Heart left ventricle (tissue), 16 donors: ENCODE data around the gene HELZ2. TPM values are rescaled to one million over a fixed set of nuclear protein-coding genes. Genes with fewer than 3 reads are reported as not detected.

Source experiments
- ATAC-seq, 4 donors: fragments of 200-7000 bp; cut with Tn5 transposase; one replicate each; pipeline ENCODE4 v1.9.1; 2020 to 2022; ENCODE audit warnings: moderate library complexity in 4 of 4, mild to moderate bottlenecking in 3 of 4, moderate number of reproducible peaks in 1 of 4
- DNase-seq, 5 donors: peaks; one replicate each; pipeline ENCODE4 v3.0.0-alpha.2; 2020
- H3K27ac ChIP-seq, 12 donors: fragments of 200-600 bp; sonication (generic) in 4 of 12; one replicate each; pipeline versions ENCODE4 v1.5.0 to v1.8.0; 2016 to 2022; ENCODE audit warnings: mild to moderate bottlenecking in 2 of 12
- H3K27me3 ChIP-seq, 9 donors: fragments of 200-600 bp; sonication (generic) in 2 of 9; one replicate each; pipeline versions ENCODE4 v1.5.1 to v1.8.0; 2016 to 2022; ENCODE audit warnings: mild to moderate bottlenecking in 3 of 9
- H3K36me3 ChIP-seq, 9 donors: fragments of 200-600 bp; sonication (generic) in 2 of 9; one replicate each; pipeline versions ENCODE4 v1.5.0 to v1.8.0; 2018 to 2022; ENCODE audit warnings: mild to moderate bottlenecking in 2 of 9
- H3K4me1 ChIP-seq, 12 donors: fragments of 200-600 bp; sonication (generic) in 4 of 12; one replicate each; pipeline versions ENCODE4 v1.5.0 to v1.8.0; 2016 to 2022; ENCODE audit warnings: mild to moderate bottlenecking in 3 of 12
- H3K4me3 ChIP-seq, 12 donors: fragments of 200-600 bp; sonication (generic) in 4 of 12; one replicate each; pipeline versions ENCODE4 v1.5.0 to v1.8.0; 2017 to 2022; ENCODE audit warnings: mild to moderate bottlenecking in 9 of 12, moderate library complexity in 4 of 12
- H3K9me3 ChIP-seq, 12 donors: fragments of 200-600 bp; sonication (generic) in 4 of 12; one replicate each; pipeline versions ENCODE4 v1.5.0 to v1.8.0; 2016 to 2022; ENCODE audit warnings: mild to moderate bottlenecking in 1 of 12
- CTCF ChIP-seq, 12 donors: fragments of 200-600 bp; sonication (generic) in 4 of 12; IDR thresholded peaks; one replicate each; pipeline versions ENCODE4 v1.5.0 to v1.8.0; 2018 to 2022; ENCODE audit warnings: antibody characterized with exemption in 12 of 12, mild to moderate bottlenecking in 5 of 12
- POLR2A ChIP-seq, 2 donors: fragments of 450-650 bp; IDR thresholded peaks; one replicate each; pipeline ENCODE4 v1.6.1; 2017; ENCODE audit warnings: antibody characterized with exemption in 2 of 2, mild to moderate bottlenecking in 2 of 2, moderate library complexity in 2 of 2
- WGBS, 4 donors: extraction: QIAGEN DNeasy Blood & Tissue Kit in 2 of 4; methylation state at CpG; one replicate each; pipeline versions ENCODE4 v1.1.5 to v1.1.7; 2013 to 2018; 5-methylcytosine and 5-hydroxymethylcytosine counted together
- intact Hi-C, 10 donors: fragments of 100-400 bp; cut with DNase I; formaldehyde crosslinking; loops; one replicate each; pipeline versions ENCODE4 v1.11.1 to v1.14.2; 2022
- polyA plus RNA-seq, 2 donors: library from polyadenylated mRNA; stranded (reverse); fragments of 200-250 nt; gene quantifications; one replicate each; pipeline ENCODE4 v1.2.3, GENCODE V29; 2013
- total RNA-seq, 9 donors: library from RNA; depleted of rRNA in 2 of 9; stranded (reverse); fragments of >200 nt in 2 of 9; fragmentation: NEBNext Ultra II Directional in 3 of 9; extraction: Animal tissue kit (Norgen Biotek cat#: 25700) in 3 of 9; gene quantifications; one replicate each; pipeline versions ENCODE4 v1.1.0 to v1.2.4, GENCODE V29; 2016 to 2023
- donor health status: ischemic (EF 13 %, LVEDD 7.1; RV severe dilation, severe dysfunction).
- donor health status: healthy with polysubstance abuse.
- donor health status: DM: no; HTN: yes; CAD: no.
- donor health status: DM: no; HTN: no; CAD: no.
- donor health status: ischemic (EF 25% LVEDD 6.9; RV normal size, moderate dysfunction).
- donor health status: ischemic (EF 25% LVEDD 5.7; RV mildly dilated, moderate dysfunction).
- donor health status: healthy.
- donor health status: DM: yes; HTN: yes; CAD: no.
- donor health status: ischemic (EF 35%, LVEDD 5.7; RV mildly dilated, moderate dysfunction).
- donor health status: nonischemic (EF 11% LVEDD 7.7; RV severe dilation, severe dysfunction).
- donor health status: DM: yes; HTN: yes; CAD: no.
- donor health status: PGD.
- donor health status: ischemic (EF 29% LVEDD 5.4; RV normal size, mild dysfunction).
- donor health status: nonischemic (EF 23%, LVEDD 6.1; RV moderate dilation, normal function).

Gene HELZ2
- total and polyA plus RNA-seq, 11 donors, result 7.2 to 34.6 (median 20.2) TPM

GRCh38 chr20:63543733-63544132, 30.3 kb downstream of the HELZ2 start:
- intact Hi-C loops, result loop anchor here in 2 of 10 donors (10.0 kb wide), 2 partner anchors 71 to 321 kb away; partner anchors contain the start of genes ABHD16B (in 1 of the 2) and TPD52L2 (in 1 of the 2)
- DNase-seq (no peak), ATAC-seq (no peak)
- TF ChIP-seq POLR2A (IDR thresholded peaks at IDR 0.05), result no peak
- TF ChIP-seq CTCF (IDR thresholded peaks at IDR 0.05), result no peak
- Histone ChIP-seq H3K36me3 (no peaks in the 10 kb centered on the region), H3K9me3 (no peaks in the 10 kb centered on the region), H3K4me1 (peaks cover 0 to under 1% (median 0%) of the 10 kb centered on the region in 12 donors), H3K4me3 (no peak overlapping the region), H3K27me3 (peaks cover 0 to 25% (median 12%) of the 10 kb centered on the region in 9 donors), H3K27ac (no peak overlapping the region)
- WGBS, 4 donors, result 88 to 89% (median 88%) methylated on average over 6 of the region's 6 CpGs

GRCh38 chr20:63543131-63543530, 30.9 kb downstream of the HELZ2 start:
- 82 to 90% (median 87%) methylated on average over 3 to 10 of the region's 10 CpGs for WGBS, 4 donors
- DNase-seq (no peak), ATAC-seq (no peak)
- intact Hi-C loops, result loop anchor here in 2 of 10 donors (10.0 kb wide), 2 partner anchors 72 to 322 kb away; partner anchors contain the start of genes ABHD16B (in 1 of the 2) and TPD52L2 (in 1 of the 2)
- Histone ChIP-seq H3K27me3 (peaks cover 0 to 19% (median 10%) of the 10 kb centered on the region in 9 donors), H3K9me3 (no peaks in the 10 kb centered on the region), H3K27ac (no peak overlapping the region), H3K36me3 (no peaks in the 10 kb centered on the region), H3K4me3 (no peak overlapping the region), H3K4me1 (peaks cover 0 to 7% (median 2%) of the 10 kb centered on the region in 12 donors)
- TF ChIP-seq POLR2A (IDR thresholded peaks at IDR 0.05) (no peak), CTCF (IDR thresholded peaks at IDR 0.05) (no peak)

GRCh38 chr20:63542696-63543095, 31.3 kb downstream of the HELZ2 start:
- DNase-seq (no peak), ATAC-seq (no peak)
- TF ChIP-seq CTCF (IDR thresholded peaks at IDR 0.05) (no peak), POLR2A (IDR thresholded peaks at IDR 0.05) (no peak)
- Histone ChIP-seq H3K4me3 (no peak overlapping the region), H3K27ac (no peak overlapping the region), H3K9me3 (no peaks in the 10 kb centered on the region), H3K4me1 (peaks cover 0 to 11% (median 6%) of the 10 kb centered on the region in 12 donors), H3K36me3 (no peaks in the 10 kb centered on the region), H3K27me3 (peaks cover 0 to 14% (median 6%) of the 10 kb centered on the region in 9 donors)
- WGBS, 4 donors, result 86 to 99% (median 89%) methylated on average over 6 to 10 of the region's 10 CpGs
- intact Hi-C loops, result loop anchor here in 2 of 10 donors (10.0 kb wide), 2 partner anchors 72 to 322 kb away; partner anchors contain the start of genes ABHD16B (in 1 of the 2) and TPD52L2 (in 1 of the 2)

- H3K27ac ChIP-seq, result no peak overlapping the region
- no peak for DNase-seq
- intact Hi-C loops, result loop anchor here in 2 of 10 donors (10.0 kb wide), 2 partner anchors 73 to 323 kb away; partner anchors contain the start of genes ABHD16B (in 1 of the 2) and TPD52L2 (in 1 of the 2)
- H3K4me1 ChIP-seq, result peaks cover 0 to 17% (median 10%) of the 10 kb centered on the region in 12 donors
- no peak overlapping the region for H3K4me3 ChIP-seq
- no peaks in the 10 kb centered on the region for H3K36me3 ChIP-seq
- 82 to 86% (median 84%) methylated on average over 17 to 36 of the region's 36 CpGs for WGBS, 4 donors
- no peak for ATAC-seq
- H3K9me3 ChIP-seq, result no peaks in the 10 kb centered on the region
- H3K27me3 ChIP-seq, result peaks cover 0 to 13% (median under 1%) of the 10 kb centered on the region in 9 donors
- TF ChIP-seq CTCF (IDR thresholded peaks at IDR 0.05), result no peak
- TF ChIP-seq POLR2A (IDR thresholded peaks at IDR 0.05), result no peak
These were observed 31.9 kb downstream of the HELZ2 start for GRCh38 chr20:63542031-63542559.
